Measurements from ENCODE around the gene TMEM132D.

The TMEM132D gene

DNA sequence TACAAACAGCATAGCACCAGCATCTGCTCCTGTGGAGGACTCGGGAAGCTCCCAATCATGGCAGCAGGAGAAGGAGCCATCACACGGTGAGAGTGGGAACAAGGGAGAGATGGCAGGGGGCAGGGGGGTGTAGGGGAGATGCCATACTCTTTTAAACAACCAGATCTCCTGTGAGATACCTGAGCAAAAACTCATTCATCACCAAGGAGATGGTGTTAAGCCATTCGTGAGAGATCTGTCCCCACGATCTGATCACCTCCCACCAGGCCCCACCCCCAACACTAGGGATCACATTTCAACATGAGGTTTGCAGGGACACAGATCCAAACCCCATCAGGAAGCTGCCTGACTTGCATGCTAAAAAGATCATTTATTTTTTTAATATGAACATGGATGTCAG is 499.3 kb downstream of the TMEM132D start:
- Histone ChIP-seq H3K4me2 (no peak overlapping the region), H3K9ac (no peak overlapping the region), H3K27me3 (ENCODE audit: insufficient read depth, low read depth) (no peaks in the 10 kb centered on the region), H4K20me1 (ENCODE audit: insufficient read depth) (no peaks in the 10 kb centered on the region), H3K4me3 (IDR thresholded peaks at IDR 0.05; ENCODE audit: insufficient read depth, low read depth, low read length) (no peak overlapping the region), H2AFZ (ENCODE audit: low read depth) (no peak overlapping the region), H3K79me2 (ENCODE audit: insufficient read depth, low read depth) (no peaks in the 10 kb centered on the region), H3K4me1 (ENCODE audit: low read depth, poor library complexity, severe bottlenecking) (no peaks in the 10 kb centered on the region), H3K27ac (no peak overlapping the region), H3K36me3 (ENCODE audit: insufficient read depth) (no peaks in the 10 kb centered on the region)
- TF ChIP-seq, protein P1, sequence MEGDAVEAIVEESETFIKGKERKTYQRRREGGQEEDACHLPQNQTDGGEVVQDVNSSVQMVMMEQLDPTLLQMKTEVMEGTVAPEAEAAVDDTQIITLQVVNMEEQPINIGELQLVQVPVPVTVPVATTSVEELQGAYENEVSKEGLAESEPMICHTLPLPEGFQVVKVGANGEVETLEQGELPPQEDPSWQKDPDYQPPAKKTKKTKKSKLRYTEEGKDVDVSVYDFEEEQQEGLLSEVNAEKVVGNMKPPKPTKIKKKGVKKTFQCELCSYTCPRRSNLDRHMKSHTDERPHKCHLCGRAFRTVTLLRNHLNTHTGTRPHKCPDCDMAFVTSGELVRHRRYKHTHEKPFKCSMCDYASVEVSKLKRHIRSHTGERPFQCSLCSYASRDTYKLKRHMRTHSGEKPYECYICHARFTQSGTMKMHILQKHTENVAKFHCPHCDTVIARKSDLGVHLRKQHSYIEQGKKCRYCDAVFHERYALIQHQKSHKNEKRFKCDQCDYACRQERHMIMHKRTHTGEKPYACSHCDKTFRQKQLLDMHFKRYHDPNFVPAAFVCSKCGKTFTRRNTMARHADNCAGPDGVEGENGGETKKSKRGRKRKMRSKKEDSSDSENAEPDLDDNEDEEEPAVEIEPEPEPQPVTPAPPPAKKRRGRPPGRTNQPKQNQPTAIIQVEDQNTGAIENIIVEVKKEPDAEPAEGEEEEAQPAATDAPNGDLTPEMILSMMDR (conservative IDR thresholded peaks at IDR 0.05; ENCODE audit: low read depth, low read length): no peak

DNA sequence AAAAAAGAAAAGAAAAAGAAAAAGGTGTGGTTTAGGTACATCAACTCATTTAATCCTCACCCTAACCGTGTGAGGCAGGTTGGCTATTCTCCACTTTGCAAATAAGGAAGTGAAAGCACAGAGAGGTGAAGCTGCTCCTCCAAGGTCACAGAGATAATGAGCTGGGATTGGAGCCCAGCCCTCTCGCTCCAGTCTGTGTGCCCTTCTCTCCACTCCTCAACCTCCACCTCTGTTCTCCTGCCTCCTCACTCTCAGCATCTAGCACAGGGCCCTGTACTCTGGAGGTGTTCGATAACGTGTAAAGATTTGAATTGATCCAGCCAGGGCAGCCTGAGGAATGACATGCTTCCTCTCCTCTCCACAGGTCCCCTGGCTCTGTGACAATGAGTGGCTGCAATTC is 502.3 kb downstream of the TMEM132D start:
- TF ChIP-seq, protein P1 (conservative IDR thresholded peaks at IDR 0.05; ENCODE audit: low read depth, low read length): no peak
- H3K27ac ChIP-seq: no peak overlapping the region
- H3K4me3 ChIP-seq (IDR thresholded peaks at IDR 0.05; ENCODE audit: insufficient read depth, low read depth, low read length): no peak overlapping the region
- no peaks in the 10 kb centered on the region for H4K20me1 ChIP-seq (ENCODE audit: insufficient read depth)
- no peak overlapping the region for H3K9ac ChIP-seq
- H3K27me3 ChIP-seq (ENCODE audit: insufficient read depth, low read depth): no peaks in the 10 kb centered on the region
- H2AFZ ChIP-seq (ENCODE audit: low read depth): no peak overlapping the region
- H3K36me3 ChIP-seq (ENCODE audit: insufficient read depth): no peaks in the 10 kb centered on the region
- no peak overlapping the region for H3K4me2 ChIP-seq
- no peaks in the 10 kb centered on the region for H3K4me1 ChIP-seq (ENCODE audit: low read depth, poor library complexity, severe bottlenecking)
- no peaks in the 10 kb centered on the region for H3K79me2 ChIP-seq (ENCODE audit: insufficient read depth, low read depth)

DNA sequence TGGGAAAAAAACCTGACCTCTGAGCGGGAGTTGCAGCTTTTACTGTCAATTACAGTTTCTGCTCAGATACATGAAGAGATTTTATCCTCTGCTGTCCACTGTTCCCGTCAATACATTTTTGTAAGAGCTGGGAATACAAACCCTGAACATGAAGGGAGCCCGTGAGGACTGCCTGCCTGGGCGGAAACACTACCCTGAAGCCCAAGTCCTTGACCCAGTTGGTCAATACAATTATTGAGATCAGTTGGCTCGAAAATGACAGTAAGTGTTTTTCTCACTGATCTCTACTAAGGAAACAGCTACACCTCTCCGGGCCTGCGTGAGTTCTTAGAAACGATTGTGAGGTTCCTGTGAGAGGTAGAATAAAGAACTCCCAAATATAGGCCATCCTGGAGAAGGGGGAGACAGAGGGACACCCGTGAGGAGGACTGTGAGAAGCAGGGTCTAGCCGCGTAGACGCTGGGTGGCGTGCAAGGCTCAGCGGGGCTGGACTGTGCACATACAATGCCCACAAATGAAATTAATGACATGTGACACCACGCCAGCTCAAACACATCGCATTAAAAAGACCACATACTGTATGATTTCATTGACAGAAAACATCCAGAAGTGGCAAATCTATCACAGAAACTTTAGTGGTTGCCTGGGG is 509.5 kb downstream of the TMEM132D start:
- H3K9ac ChIP-seq: no peak overlapping the region
- no peaks in the 10 kb centered on the region for H3K4me1 ChIP-seq (ENCODE audit: low read depth, poor library complexity, severe bottlenecking)
- H3K4me2 ChIP-seq: no peak overlapping the region
- no peak overlapping the region for H2AFZ ChIP-seq (ENCODE audit: low read depth)
- no peaks in the 10 kb centered on the region for H3K79me2 ChIP-seq (ENCODE audit: insufficient read depth, low read depth)
- TF ChIP-seq, protein P1 (conservative IDR thresholded peaks at IDR 0.05; ENCODE audit: low read depth, low read length): no peak
- no peak overlapping the region for H3K4me3 ChIP-seq (IDR thresholded peaks at IDR 0.05; ENCODE audit: insufficient read depth, low read depth, low read length)
- H4K20me1 ChIP-seq (ENCODE audit: insufficient read depth): no peaks in the 10 kb centered on the region
- no peak overlapping the region for H3K27ac ChIP-seq
- no peaks in the 10 kb centered on the region for H3K27me3 ChIP-seq (ENCODE audit: insufficient read depth, low read depth)
- H3K36me3 ChIP-seq (ENCODE audit: insufficient read depth): no peaks in the 10 kb centered on the region

DNA sequence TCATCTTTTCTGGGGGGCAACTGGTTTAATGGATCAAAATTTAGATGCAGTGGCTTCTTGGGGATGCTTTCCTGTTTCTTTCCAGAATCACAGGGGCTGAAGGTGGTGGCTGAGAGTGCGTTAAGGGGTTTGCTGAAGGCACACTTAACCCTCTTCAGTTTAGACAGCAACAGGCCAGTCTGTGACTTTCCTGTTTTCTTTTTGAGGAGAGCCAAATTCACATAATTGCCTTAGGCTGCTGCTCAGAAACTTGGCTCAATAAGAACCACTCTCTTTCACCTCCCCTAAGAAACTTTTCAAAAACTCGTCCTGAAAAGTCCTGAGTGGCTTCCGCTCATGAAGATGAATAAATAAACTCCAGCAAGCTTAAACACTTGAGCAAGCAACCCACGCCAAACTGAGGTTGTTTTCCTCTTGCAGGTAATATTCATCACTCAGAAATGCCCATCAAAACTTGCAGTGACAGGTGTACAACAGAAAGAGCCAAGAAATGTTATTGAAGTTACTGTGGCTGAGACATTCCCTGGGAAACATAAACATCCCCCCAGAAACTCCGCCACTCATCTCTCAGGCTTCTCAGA is 510.4 kb downstream of the TMEM132D start:
- TF ChIP-seq, protein P1 (conservative IDR thresholded peaks at IDR 0.05; ENCODE audit: low read depth, low read length): no peak
- Histone ChIP-seq H3K27ac (no peak overlapping the region), H3K79me2 (ENCODE audit: insufficient read depth, low read depth) (no peaks in the 10 kb centered on the region), H3K27me3 (ENCODE audit: insufficient read depth, low read depth) (no peaks in the 10 kb centered on the region), H3K36me3 (ENCODE audit: insufficient read depth) (no peaks in the 10 kb centered on the region), H3K4me2 (no peak overlapping the region), H3K9ac (no peak overlapping the region), H4K20me1 (ENCODE audit: insufficient read depth) (no peaks in the 10 kb centered on the region), H2AFZ (ENCODE audit: low read depth) (no peak overlapping the region), H3K4me1 (ENCODE audit: low read depth, poor library complexity, severe bottlenecking) (no peaks in the 10 kb centered on the region), H3K4me3 (IDR thresholded peaks at IDR 0.05; ENCODE audit: insufficient read depth, low read depth, low read length) (no peak overlapping the region)
